ENCODE results near the gene RABL6.
"Not testable (repeated sequence)": the region's sequence is repeated elsewhere in the genome, so short reads cannot be mapped to it uniquely, and the experiment has no call there.

RABL6 gene

GRCh38 chr9:136807281-136808074 lies at the start of gene RABL6:
TSS of gene RABL6 (plus strand) at chr9:136807948. CDS start at chr9:136808197, 249 bp downstream.
- no peak for DNase-seq

- no peak for DNase-seq
Measured at GRCh38 chr9:136759001-136759400, 48.7 kb upstream of the RABL6 start.

- no peak for DNase-seq
Measured at GRCh38 chr9:136759436-136760325, 48.1 kb upstream of the RABL6 start.

GRCh38 chr9:136760424-136760823 lies 47.3 kb upstream of the RABL6 start:
- DNase-seq, result no peak

- DNase-seq, result not testable (repeated sequence)
Measured at GRCh38 chr9:136760834-136761544, 46.8 kb upstream of the RABL6 start.

GRCh38 chr9:136761545-136761981 lies 46.2 kb upstream of the RABL6 start:
- DNase-seq, result no peak

- DNase-seq, result no peak
Measured at GRCh38 chr9:136762221-136762691, 45.5 kb upstream of the RABL6 start.

GRCh38 chr9:136762915-136763648 lies 44.7 kb upstream of the RABL6 start:
- DNase-seq, result no peak

- no peak for DNase-seq
Measured at GRCh38 chr9:136763649-136764035, 44.1 kb upstream of the RABL6 start.

- peak; percentile 68 for DNase-seq
Measured at GRCh38 chr9:136764301-136764891, 43.4 kb upstream of the RABL6 start, which contains the start of gene LCN15. TSS of gene LCN15 (minus strand) at chr9:136764518. CDS start at chr9:136764488, 30 bp downstream.

- DNase-seq, result no peak
Measured at GRCh38 chr9:136765041-136765440, 42.7 kb upstream of the RABL6 start.

- not testable (repeated sequence) for DNase-seq
Measured at GRCh38 chr9:136765745-136766409, 41.9 kb upstream of the RABL6 start.

GRCh38 chr9:136766410-136767120 lies 41.2 kb upstream of the RABL6 start:
- peak; percentile 51 for DNase-seq

- DNase-seq, result no peak
Measured at GRCh38 chr9:136769710-136770191, 38.0 kb upstream of the RABL6 start.

- no peak for DNase-seq
Measured at GRCh38 chr9:136771907-136772415, 35.8 kb upstream of the RABL6 start.

GRCh38 chr9:136773386-136774044 lies 34.2 kb upstream of the RABL6 start:
- DNase-seq, result no peak

GRCh38 chr9:136774416-136775045 lies 33.2 kb upstream of the RABL6 start:
- no peak for DNase-seq

GRCh38 chr9:136775191-136775590 lies 32.6 kb upstream of the RABL6 start:
- DNase-seq, result no peak

- no peak for DNase-seq
Measured at GRCh38 chr9:136776947-136777346, 30.8 kb upstream of the RABL6 start.

Measured in NCI-H1417 treated with DMSO at 0.1 percent for 48 hours (cell line).